ENCODE data around the gene LTN1. TPM values are rescaled to one million over a fixed set of nuclear protein-coding genes. Genes with fewer than 3 reads are reported as not detected.
A peak's percentile ranks its signal among the peaks of the same experiment; 100 is the strongest.

LTN1 gene
- total and polyA plus RNA-seq, 2 of the 13 experiments (the other 11 are each of a cell fraction or from before 2014, with no cell fraction given) = 6.7 to 24.6 TPM

DNA sequence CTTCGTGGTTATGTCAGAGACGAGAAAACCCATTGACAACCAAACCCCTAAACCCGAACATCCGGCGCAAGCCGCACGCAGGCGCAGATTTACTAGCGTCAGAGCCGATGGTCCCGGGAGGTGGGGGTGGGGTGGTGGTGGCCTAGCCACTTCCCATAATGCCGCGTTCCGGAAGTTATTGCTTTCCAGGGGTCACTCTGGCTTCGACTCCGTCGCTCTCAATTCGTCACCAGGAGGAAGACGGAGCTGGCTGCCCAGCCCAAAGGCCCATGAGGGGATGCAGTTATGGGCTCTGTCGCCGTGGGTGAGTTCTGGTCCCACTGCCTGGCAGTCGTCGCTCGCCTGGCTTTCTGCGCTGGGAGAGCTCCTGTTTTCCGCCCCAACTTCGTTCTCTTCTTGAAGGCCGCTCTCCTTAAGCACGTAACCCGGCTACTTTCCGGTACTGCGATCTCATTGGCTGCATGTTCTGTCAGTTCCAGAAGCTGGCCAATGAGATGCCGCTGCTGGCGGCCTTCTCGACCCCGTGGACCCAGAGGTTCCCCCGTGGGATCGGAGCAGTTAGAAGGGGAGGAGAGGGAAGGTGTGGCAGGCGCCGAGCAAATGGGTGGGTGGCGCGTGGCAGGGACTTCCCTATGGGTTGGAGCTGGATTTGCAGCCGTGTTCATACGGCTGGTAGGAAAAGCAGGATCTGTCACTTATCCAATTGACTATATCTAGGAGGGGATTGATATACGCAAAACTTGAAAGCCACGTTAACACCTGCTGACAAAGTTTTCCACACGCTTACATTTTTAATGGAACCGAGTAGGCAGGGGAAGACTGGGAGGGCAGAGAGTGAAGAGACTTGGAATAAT, 32.0 kb upstream of the LTN1 start, which contains the start of gene USP16:
Gene USP16 (plus strand): TSS at position 195 of the 854 bp plus-strand sequence. CDS start 3,246 bp downstream, outside the sequence.
- no TSS peak for BruUV-seq (replicated peaks)
- WGBS (ENCODE audit: low lambda C conversion rate) = under 1% methylated on average over 42 of the region's 48 CpGs
- in situ Hi-C loops (cut with HindIII; ENCODE audit: extremely low pct_ligation_motif_present, low pct_unique_long_range_greater_than_20kb) = no loop called here
- TF ChIP-seq PCBP2 (optimal IDR thresholded peaks at IDR 0.05; ENCODE audit: low read depth, low read length, poor library complexity, severe bottlenecking) (no peak), HNRNPH1 (optimal IDR thresholded peaks at IDR 0.05; ENCODE audit: low read depth, low read length) (peak; percentile 56), ZNF556 (CRISPR knock-in tag; IDR thresholded peaks at IDR 0.05; ENCODE audit: borderline replicate concordance) (no peak), UBTF (CRISPR knock-in tag; IDR thresholded peaks at IDR 0.05) (no peak; the same call in 1 of the 2 replicates), ZNF431 (CRISPR knock-in tag; IDR thresholded peaks at IDR 0.05; ENCODE audit: borderline replicate concordance, low read depth) (peak; percentile 73; the same call in 1 of the 2 replicates), MYNN (CRISPR knock-in tag; IDR thresholded peaks at IDR 0.05; ENCODE audit: low read depth) (no peak), HNRNPLL (IDR thresholded peaks at IDR 0.05; ENCODE audit: low read depth, low read length, poor library complexity, severe bottlenecking) (peak; percentile 44), THRA (CRISPR knock-in tag; IDR thresholded peaks at IDR 0.05; ENCODE audit: borderline replicate concordance) (0 out of 2 replicates have a peak, but pooled peaks have one; percentile 27), IRF1 (CRISPR knock-in tag; IDR thresholded peaks at IDR 0.05; ENCODE audit: low read depth) (no peak), FOXA1 (IDR thresholded peaks at IDR 0.05) (no peak), FOXA1 (CRISPR knock-in tag; IDR thresholded peaks at IDR 0.05) (no peak), ZZZ3 (CRISPR knock-in tag; IDR thresholded peaks at IDR 0.05; ENCODE audit: borderline replicate concordance) (no peak; the same call in 1 of the 2 replicates), LRRFIP1 (CRISPR knock-in tag; conservative IDR thresholded peaks at IDR 0.05) (no peak)
- TF ChIP-seq, protein P1, sequence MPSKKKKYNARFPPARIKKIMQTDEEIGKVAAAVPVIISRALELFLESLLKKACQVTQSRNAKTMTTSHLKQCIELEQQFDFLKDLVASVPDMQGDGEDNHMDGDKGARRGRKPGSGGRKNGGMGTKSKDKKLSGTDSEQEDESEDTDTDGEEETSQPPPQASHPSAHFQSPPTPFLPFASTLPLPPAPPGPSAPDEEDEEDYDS (CRISPR knock-in tag; IDR thresholded peaks at IDR 0.05) = peak; percentile 69

More for the DNA sequence above, 32.0 kb upstream of the LTN1 start, which contains the start of gene USP16:
- intact Hi-C loops (cut with micrococcal nuclease; ENCODE audit: unreplicated experiment) = loop anchor here (1.0 to 2.0 kb wide), 3 partner anchors 22 to 48 kb away; partner anchors contain the start of genes CCT8 and LTN1
- Histone ChIP-seq H4K20me1 (ENCODE audit: insufficient read depth, low read length) (no peaks in the 10 kb centered on the region), H3K4me2 (ENCODE audit: low read depth, low read length) (peak within 1 kb of the TSS; percentile 87), H2AFZ (ENCODE audit: low read length) (peak within 1 kb of the TSS; percentile 59), H3K4me1 (ENCODE audit: insufficient read depth, low read length) (peaks cover 44% of the 10 kb centered on the region), H3K9ac (ENCODE audit: insufficient read depth, low read depth, low read length) (peak within 1 kb of the TSS; percentile 99), H3K4me3 (replicated peaks in 1 of 3; ENCODE audit: insufficient read depth in 1 of 3, low read depth in 2 of 3, low read length in 3 of 3) (peak within 1 kb of the TSS; percentile 79 to 94 (median 83)), H3K9me3 (ENCODE audit: low read length) (no peaks in the 10 kb centered on the region), H3K79me2 (ENCODE audit: insufficient read depth, low read length) (peaks cover 32% of the 10 kb centered on the region), H3K27me3 (ENCODE audit: control insufficient read depth in 1 of 2, insufficient read depth in 2 of 2, low read length in 2 of 2) (no peaks in the 10 kb centered on the region; a peak in 1 of 5 replicates), H3K27ac (ENCODE audit: extremely low read length, insufficient read depth, low read length) (peak within 1 kb of the TSS; percentile 99), H3K36me3 (replicated peaks in 1 of 2; ENCODE audit: control insufficient read depth in 1 of 2, insufficient read depth in 2 of 2, low read length in 2 of 2) (peaks cover 0 to 7% of the 10 kb centered on the region in 2 experiments; a peak in 4 of 5 replicates)
- ChIA-PET POLR2A (interaction anchor here (0.8 to 5.2 kb wide), 11 partner anchors 12 to 274 kb away, joined by 3 to 94 read pairs (median 5); partner anchors contain the start of genes BACH1, CCT8 and LTN1), CTCF (ENCODE audit: low intra/inter-chr PET ratio, low total read pairs) (no interaction called here)
- ATAC-seq (peak; percentile 98), FAIRE-seq (peak; percentile 92), DNase-seq (ENCODE audit: low spot score) (peak; percentile 95)

Measured in HepG2 (cell line).